ENCODE measurements around the gene NDUFS8.

- TF ChIP-seq CTCF (conservative IDR thresholded peaks at IDR 0.05; ENCODE audit: low read depth, low read length): no peak
- no peak for TF ChIP-seq EZH2 (IDR thresholded peaks at IDR 0.05; ENCODE audit: borderline replicate concordance, low read depth, low read length, poor library complexity, severe bottlenecking)
Observed at GRCh38 chr11:68036141-68036716, 5.7 kb downstream of the NDUFS8 start.
